ENCODE measurements around the gene ELF2. TPM values are rescaled to one million over a fixed set of nuclear protein-coding genes. Genes with fewer than 3 reads are reported as not detected.
"Not testable (repeated sequence)": the region's sequence is repeated elsewhere in the genome, so short reads cannot be mapped to it uniquely, and the experiment has no call there.

The ELF2 gene
- total and polyA plus RNA-seq, 2 donors from 2014 or later: 12.8 to 58.5 TPM

GRCh38 chr4:139025841-139026240 lies 151.2 kb downstream of the ELF2 start:
- H3K27me3 ChIP-seq (ENCODE audit: control insufficient read depth, insufficient read depth, low read length): no peaks in the 10 kb centered on the region
- no peak for TF ChIP-seq CTCF (IDR thresholded peaks at IDR 0.05; ENCODE audit: borderline replicate concordance, extremely low read depth, insufficient read depth)
- no peak overlapping the region for H3K27ac ChIP-seq (ENCODE audit: low read depth in 2 of 2, low read length in 2 of 2)
- H3K36me3 ChIP-seq (ENCODE audit: control insufficient read depth in 2 of 3, insufficient read depth in 3 of 3, low read length in 3 of 3): no peaks in the 10 kb centered on the region
- DNase-seq (no peak), FAIRE-seq (no peak)
- H3K9ac ChIP-seq (ENCODE audit: low read length in 3 of 3): no peak overlapping the region
- no peak overlapping the region for H3K4me3 ChIP-seq (ENCODE audit: low read length in 3 of 3)
- intact Hi-C loops (cut with DNase I): no loop called here
- H3K4me1 ChIP-seq (ENCODE audit: control insufficient read depth in 2 of 3, insufficient read depth in 2 of 3, low read depth in 1 of 3, low read length in 3 of 3): peaks cover 0 to 8% (median 6%) of the 10 kb centered on the region in 3 donors
- H3K9me3 ChIP-seq (ENCODE audit: control insufficient read depth in 2 of 3, insufficient read depth in 1 of 3, low read length in 3 of 3): no peaks in the 10 kb centered on the region

- H3K27ac ChIP-seq (ENCODE audit: low read depth in 2 of 2, low read length in 2 of 2): peak overlapping the region in 1 of 2 donors; percentile 21
- TF ChIP-seq CTCF (IDR thresholded peaks at IDR 0.05; ENCODE audit: borderline replicate concordance, extremely low read depth, insufficient read depth): no peak
Observed at GRCh38 chr4:139024686-139025085, 152.3 kb downstream of the ELF2 start.

GRCh38 chr4:139022835-139023234 lies 154.2 kb downstream of the ELF2 start:
- H3K27me3 ChIP-seq (ENCODE audit: control insufficient read depth, insufficient read depth, low read length): no peaks in the 10 kb centered on the region
- no peak overlapping the region for H3K4me3 ChIP-seq (ENCODE audit: low read length in 3 of 3)
- intact Hi-C loops (cut with DNase I): no loop called here
- H3K9ac ChIP-seq (ENCODE audit: low read length in 3 of 3): no peak overlapping the region
- H3K36me3 ChIP-seq (ENCODE audit: control insufficient read depth in 2 of 3, insufficient read depth in 3 of 3, low read length in 3 of 3): no peaks in the 10 kb centered on the region
- TF ChIP-seq CTCF (IDR thresholded peaks at IDR 0.05; ENCODE audit: borderline replicate concordance, extremely low read depth, insufficient read depth): no peak
- FAIRE-seq: no peak
- no peaks in the 10 kb centered on the region for H3K9me3 ChIP-seq (ENCODE audit: control insufficient read depth in 2 of 3, insufficient read depth in 1 of 3, low read length in 3 of 3)
- H3K27ac ChIP-seq (ENCODE audit: low read depth in 2 of 2, low read length in 2 of 2): no peak overlapping the region
- peaks cover 3 to 10% (median 3%) of the 10 kb centered on the region in 3 donors for H3K4me1 ChIP-seq (ENCODE audit: control insufficient read depth in 2 of 3, insufficient read depth in 2 of 3, low read depth in 1 of 3, low read length in 3 of 3)
- no peak for DNase-seq

More at GRCh38 chr4:139024686-139025085, 152.3 kb downstream of the ELF2 start:
- Histone ChIP-seq H3K27me3 (ENCODE audit: control insufficient read depth, insufficient read depth, low read length) (no peaks in the 10 kb centered on the region), H3K4me1 (ENCODE audit: control insufficient read depth in 2 of 3, insufficient read depth in 2 of 3, low read depth in 1 of 3, low read length in 3 of 3) (peaks cover 0 to 10% (median 9%) of the 10 kb centered on the region in 3 donors), H3K9ac (ENCODE audit: low read length in 3 of 3) (no peak overlapping the region), H3K4me3 (ENCODE audit: low read length in 3 of 3) (no peak overlapping the region), H3K9me3 (ENCODE audit: control insufficient read depth in 2 of 3, insufficient read depth in 1 of 3, low read length in 3 of 3) (no peaks in the 10 kb centered on the region), H3K36me3 (ENCODE audit: control insufficient read depth in 2 of 3, insufficient read depth in 3 of 3, low read length in 3 of 3) (no peaks in the 10 kb centered on the region)
- DNase-seq (no peak), FAIRE-seq (no peak)
- intact Hi-C loops (cut with DNase I): no loop called here

GRCh38 chr4:139021071-139021470 lies 155.9 kb downstream of the ELF2 start:
- H3K9me3 ChIP-seq (ENCODE audit: control insufficient read depth in 2 of 3, insufficient read depth in 1 of 3, low read length in 3 of 3); H3K4me3 ChIP-seq (ENCODE audit: low read length in 3 of 3); H3K36me3 ChIP-seq (ENCODE audit: control insufficient read depth in 2 of 3, insufficient read depth in 3 of 3, low read length in 3 of 3); intact Hi-C loops (cut with DNase I); FAIRE-seq; H3K4me1 ChIP-seq (ENCODE audit: control insufficient read depth in 2 of 3, insufficient read depth in 2 of 3, low read depth in 1 of 3, low read length in 3 of 3); DNase-seq; H3K9ac ChIP-seq (ENCODE audit: low read length in 3 of 3); H3K27me3 ChIP-seq (ENCODE audit: control insufficient read depth, insufficient read depth, low read length): not testable (repeated sequence)
- H3K27ac ChIP-seq (ENCODE audit: low read depth in 2 of 2, low read length in 2 of 2): peak overlapping the region in 1 of 2 donors; percentile 49
